Astrocyte (in vitro differentiated cells and primary cell): ENCODE data around the gene MKNK1.

Experiments used
- CTCF ChIP-seq: IDR thresholded peaks from 2 replicates; pipeline ENCODE4 v1.5.1; 2011; ENCODE audit warnings: low read depth, mild to moderate bottlenecking, inconsistent platforms, low read length, moderate library complexity; ENCODE audit not compliant: insufficient read depth
- EZH2 ChIP-seq: IDR thresholded peaks from 2 replicates; pipeline ENCODE4 v1.6.1; 2012; ENCODE audit warnings: mild to moderate bottlenecking, low read length, inconsistent platforms; ENCODE audit not compliant: insufficient read depth

- TF ChIP-seq CTCF (no peak), EZH2 (no peak)
Observed at GRCh38 chr1:46517010-46517600, 87.0 kb downstream of the MKNK1 start.
